Measurements from ENCODE around the gene TCF21.
"Not testable (repeated sequence)": the region's sequence is repeated elsewhere in the genome, so short reads cannot be mapped to it uniquely, and the experiment has no call there.

Gene TCF21

DNA sequence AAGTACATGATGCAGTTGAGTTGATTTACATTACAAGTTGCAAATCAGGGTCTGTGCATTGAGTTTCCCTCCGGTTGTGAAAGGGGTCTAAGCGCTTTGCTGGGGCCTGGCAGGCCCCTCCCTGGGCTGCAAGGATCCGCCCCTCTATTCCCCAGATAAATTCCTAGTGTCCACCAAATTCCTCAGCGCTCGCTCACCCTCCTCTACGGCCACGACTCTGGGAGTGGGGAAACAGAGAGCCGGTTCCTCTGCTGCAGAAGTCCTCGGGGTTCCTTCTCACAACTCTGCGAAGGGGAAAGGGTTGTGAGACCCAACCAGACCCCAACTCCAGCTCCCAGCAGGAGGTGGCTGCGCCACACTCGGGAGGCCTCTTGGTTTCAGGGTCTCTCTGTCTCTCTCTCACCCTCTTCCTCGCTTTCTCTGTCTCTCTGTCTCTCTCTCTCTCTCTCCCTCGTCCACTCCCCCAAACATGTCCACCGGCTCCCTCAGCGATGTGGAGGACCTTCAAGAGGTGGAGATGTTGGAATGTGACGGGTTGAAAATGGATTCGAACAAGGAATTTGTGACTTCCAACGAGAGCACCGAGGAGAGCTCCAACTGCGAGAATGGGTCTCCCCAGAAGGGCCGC lies at the start of gene TCF21:
Gene TCF21 (plus strand): TSS at position 185 of the 628 bp plus-strand sequence. CDS start 285 bp downstream, at position 470.
- DNase-seq = no peak

DNA sequence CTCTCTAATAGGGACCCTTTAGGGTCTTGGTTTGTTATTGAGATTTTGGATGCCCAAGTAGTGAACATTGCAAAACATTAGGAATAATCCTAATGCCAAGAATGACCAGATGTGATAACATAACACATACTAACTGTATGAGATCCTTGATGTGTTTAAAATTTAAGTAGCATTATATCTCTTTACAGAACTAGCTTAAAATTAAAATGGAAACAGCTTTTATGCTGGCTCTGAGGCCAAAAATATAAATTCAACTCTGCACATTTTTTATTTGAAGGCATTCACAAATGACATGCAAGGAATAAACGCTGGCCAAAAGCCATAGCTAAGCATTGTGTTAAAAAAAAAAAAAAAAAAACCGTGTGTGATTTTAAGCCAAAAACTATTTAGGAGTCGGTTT lies 47.7 kb upstream of the TCF21 start:
- DNase-seq = no peak

DNA sequence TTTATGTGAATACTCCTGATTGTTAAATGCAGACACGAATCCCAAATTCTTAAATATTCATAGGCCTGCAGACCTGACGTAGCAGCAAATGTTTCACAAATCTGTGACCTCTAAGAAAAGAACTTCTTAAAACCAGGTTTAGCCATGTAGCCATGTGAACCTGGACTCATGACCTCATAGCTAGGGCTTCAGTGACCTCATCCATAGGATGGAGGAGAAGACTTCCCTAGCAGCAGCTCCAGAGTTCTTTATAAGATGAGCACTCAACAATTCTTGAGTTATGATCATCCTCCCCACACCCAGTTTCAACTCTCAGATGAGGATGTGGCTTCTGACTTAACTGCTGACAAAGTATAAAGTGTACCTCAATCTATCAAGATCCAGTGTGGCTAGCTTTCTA lies 45.8 kb upstream of the TCF21 start:
- no peak for DNase-seq

DNA sequence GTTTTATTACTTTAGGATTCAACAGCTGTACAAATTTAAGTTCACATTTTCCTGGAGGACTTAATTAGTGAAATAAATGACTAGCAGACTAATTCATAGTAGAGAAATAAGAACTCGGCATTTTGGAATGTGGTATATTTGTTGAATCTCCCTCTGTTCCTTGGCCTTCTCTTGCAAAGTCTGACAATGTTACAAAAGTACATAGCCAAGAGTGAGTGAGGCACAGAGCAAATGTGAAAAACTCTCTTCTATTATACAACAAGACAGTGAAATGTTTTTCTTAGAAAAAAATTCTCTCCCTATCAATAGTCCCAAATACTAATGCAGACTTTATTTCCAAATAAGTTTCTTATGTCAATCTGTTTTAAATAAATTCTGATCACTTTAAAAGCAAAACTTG lies 44.2 kb upstream of the TCF21 start:
- DNase-seq = no peak

DNA sequence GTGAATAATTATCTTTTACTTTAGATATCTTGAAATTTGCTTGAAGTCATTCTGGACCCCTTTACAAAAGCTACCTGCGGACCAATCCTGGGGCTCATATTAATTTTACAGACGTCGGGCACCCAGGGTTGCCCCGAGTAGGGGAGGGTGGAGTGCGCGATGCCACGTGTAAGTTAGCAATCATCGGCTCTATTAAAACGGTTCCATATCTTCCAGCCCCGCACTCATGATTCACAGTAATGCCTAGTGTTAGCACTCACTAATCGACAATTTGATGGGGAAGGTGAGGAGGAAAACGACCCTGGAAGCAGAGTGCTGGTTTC lies 34.9 kb upstream of the TCF21 start:
- no peak for DNase-seq

DNA sequence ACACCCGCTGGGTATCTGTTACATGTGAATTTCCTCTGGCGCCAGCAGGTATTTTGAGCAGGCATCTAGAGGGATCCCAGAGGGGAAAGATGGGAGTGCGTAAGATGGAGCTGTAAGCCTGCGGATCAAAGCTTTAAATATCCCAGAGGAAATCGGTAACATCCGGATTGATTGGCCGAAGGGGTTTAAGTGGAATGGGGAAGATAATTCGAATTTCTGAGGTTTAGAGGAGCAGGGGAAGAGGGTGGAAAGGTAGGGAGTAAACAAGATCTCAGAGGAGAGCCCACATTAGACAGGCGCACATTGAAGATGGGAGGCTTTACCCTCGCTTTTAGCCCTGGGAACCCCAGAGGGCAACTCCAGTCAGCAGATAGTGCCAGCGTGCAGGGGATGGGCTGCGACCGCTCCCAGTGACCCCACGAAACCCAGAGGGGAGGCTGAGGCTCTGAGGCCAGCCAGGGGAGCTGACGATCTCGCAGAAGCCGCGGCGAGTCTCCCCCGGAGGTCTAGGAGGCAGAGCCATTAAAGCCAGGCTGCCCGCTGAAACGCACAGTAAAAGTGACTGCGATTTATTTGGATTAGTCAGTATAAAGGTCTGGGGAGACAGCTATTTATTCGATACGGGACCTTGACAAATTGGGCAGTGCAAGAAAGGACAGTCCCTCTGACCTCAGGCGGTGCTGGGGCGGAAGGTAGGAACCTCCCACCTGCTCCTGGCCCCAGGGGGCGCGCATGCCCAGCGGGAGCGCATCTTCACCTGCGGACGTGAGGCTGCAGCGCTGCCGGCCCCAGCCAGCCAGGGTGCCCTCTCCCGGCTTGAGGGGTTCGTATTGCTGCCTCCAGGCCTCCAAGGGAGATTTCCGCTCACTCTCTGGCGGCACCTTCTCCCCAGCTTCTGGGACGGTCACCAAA lies 34.3 kb upstream of the TCF21 start:
- no peak for DNase-seq

DNA sequence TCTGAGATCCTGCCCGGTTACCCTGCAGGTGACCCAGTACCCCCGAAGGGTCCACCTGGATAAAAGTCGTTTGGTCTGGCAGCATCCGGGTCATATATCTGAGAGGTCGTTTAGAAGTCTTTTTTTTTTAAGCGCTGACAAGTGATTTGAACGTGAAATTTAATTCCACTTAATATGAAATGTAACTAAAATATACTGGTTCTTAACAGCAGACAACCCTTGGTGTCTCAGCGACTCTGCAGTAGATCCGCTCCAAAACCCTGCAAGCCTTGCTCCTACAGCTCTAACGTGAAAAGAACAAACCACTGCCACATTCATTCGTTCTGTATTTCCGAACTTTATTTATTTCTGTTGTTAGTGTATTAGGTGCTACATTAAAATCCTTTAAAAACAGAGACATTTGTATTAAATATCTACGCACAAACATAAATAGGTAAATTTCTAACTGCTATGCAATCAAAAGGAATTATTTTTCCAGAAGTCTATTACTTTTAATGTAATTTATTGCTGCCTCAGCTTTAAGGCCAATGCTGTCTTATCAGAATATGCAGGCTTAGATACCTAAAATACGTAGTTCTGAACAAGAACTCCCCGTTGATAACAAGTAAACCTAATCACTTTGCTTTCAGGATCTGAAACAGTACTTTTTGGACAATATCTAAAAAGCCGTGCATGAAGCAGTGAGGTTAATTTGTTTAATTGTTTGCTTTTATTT lies 33.5 kb upstream of the TCF21 start:
- DNase-seq = no peak

DNA sequence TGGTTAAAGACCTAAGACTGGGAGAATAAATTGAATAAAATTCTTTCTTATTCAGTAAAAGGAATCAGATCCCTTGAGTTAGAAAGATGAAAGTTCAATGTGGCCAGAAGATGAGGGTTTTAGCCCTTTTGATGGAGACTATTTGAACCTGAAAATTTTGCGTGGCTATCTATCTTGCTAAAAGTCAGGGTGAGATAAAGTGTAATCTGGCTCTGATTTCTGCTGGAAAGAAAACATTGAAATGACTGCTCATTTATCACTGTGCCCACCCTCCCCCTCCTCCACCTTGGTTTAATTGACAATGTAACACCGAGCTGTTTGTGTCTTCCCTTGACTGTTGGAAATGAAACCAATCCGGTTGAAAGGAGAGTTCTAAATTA lies 32.9 kb upstream of the TCF21 start:
- no peak for DNase-seq

DNA sequence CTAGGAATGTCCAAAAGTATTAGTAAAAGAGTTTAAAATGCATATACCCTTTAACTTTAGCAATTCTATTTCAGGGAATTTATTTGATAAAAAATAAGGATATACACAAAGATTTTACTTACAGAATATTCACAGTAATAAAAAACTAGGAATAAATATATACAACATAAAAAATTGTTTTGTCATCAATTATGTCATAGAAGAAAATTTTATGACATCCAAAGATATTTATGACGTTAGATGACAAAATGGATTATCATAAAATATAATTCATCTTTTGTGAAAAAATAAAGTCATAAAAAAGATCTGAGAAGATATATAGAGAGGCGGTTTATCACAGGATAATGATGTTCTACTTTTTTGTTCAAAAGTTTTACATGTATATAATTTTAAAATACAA lies 32.0 kb upstream of the TCF21 start:
- DNase-seq = no peak

DNA sequence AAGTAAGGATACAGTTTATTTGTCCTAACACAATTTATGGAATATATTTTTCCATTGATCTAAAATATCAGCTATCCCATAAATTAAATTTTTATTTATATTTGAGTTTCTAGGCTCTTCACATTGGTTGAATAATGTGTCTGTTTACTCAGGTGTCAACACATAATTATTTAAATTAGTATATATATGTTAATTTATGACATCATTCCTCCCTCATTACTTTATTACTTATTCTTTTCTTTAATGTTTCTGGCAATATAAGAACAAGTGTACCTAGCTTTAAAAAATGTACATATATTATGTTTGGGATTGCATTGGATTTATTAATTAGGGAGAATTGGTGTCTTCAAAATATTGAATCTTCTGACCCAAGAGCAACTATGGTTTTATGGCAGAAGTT lies 31.2 kb upstream of the TCF21 start:
- DNase-seq = no peak

DNA sequence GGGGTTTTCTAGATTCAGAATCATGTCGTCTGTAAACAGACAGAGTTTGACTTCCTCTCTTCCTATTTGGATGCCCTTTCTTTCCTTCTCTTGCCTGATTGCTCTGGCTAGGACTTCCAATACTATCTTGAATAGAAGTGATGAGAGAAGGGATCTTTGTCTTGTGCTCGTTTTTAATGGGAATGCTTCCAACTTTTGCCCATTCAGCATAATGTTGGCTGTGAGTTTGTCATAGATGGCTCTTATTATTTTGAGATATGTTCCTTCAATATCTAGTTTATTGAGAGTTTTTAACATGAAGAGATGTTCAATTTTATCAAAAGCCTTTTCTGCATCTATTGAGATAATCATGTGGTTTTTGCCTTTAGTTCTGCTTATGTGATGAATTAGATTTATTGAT lies 27.6 kb upstream of the TCF21 start:
- DNase-seq = not testable (repeated sequence)

DNA sequence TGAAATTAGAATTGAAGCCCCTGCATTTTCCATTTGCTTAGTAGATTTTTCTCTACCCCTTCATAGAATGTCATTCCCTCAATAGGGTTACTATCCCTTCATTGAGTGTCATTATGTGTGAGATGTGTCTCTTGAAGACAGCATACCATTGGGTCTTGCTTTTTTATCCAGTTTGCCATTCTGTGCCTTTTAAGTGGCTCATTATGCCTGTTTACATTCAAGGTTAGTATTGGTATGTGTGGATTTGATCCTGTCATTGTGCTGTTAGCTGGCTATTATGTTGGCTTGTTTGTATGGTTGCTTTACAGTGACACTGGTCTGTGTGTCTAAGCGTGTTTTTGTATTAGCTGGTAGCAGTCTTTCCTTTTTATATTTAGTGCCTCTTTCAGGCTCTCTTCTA lies 25.7 kb upstream of the TCF21 start:
- DNase-seq = no peak

DNA sequence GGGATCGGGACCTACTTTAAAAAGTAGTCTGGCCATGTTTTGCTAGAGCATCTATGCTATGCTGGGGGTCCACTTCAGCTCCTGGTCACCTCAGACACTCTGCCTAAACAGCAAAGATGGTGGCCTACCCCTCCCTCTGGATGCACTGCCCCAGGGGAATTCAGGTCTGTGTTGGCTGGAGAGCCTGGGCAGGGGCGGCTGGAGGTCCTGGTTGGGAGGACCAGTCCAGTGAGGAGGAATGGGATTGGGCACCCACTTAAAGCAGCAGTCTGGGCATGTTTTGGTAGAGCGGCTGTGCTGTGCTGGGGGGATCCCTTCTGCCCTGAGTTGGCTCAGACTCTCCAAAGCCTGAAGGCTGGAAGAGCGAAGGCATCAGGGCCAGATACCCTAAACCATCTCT lies 23.2 kb upstream of the TCF21 start:
- DNase-seq = no peak

DNA sequence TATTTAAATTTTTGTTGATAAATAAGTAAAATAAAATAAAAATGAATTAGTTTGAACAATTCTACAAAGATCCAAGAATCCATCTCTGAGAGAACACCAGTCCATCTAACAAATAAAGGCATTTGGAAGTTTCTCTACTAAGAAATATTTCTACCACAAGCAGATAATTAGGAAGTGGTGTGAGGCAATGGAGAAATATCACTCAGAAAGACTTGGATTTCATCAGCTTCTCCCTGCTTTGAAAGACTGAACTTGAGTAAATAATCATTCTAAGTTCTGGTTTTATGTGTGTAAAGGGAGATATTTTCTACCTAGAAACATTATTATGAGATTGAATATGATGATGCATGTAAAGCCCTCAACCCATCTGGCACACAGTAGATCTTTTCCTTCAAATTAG lies 17.8 kb upstream of the TCF21 start:
- no peak for DNase-seq

DNA sequence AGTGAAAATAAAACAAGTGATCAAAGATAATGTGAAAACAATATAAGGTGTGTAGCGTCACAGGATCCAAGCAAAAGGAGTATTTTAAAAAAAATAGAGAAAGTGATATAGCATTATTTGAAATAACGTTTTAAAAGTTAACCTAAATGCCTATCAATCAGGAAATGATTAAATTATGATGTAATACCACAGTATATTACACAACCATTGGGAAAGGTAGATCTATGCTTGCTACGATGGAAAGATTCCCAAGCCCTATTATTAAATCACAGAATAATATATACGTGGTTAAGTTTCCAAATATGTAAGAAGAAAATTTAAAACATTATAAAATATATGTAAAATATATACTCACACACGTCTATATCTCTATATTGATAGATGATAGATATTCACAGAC lies 15.4 kb upstream of the TCF21 start:
- DNase-seq = no peak

DNA sequence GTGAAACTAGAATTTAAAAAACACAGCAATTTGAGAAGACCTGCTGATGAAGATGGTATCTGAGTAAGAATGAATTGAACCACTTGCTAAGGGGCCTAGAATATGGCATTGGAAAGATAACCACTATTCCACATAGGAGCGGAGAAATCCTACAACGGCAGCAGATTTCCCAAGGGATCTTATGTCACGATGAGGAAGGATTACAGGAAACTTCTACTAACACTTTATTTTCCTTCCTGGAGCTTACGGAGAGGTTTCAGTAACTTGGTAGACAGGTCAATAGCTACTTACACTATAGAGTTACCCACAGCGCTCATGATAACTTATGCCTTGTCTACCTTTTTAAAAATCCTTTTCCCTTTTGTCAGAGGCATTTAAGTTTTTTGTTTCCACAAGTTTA lies 11.8 kb upstream of the TCF21 start:
- DNase-seq = no peak

DNA sequence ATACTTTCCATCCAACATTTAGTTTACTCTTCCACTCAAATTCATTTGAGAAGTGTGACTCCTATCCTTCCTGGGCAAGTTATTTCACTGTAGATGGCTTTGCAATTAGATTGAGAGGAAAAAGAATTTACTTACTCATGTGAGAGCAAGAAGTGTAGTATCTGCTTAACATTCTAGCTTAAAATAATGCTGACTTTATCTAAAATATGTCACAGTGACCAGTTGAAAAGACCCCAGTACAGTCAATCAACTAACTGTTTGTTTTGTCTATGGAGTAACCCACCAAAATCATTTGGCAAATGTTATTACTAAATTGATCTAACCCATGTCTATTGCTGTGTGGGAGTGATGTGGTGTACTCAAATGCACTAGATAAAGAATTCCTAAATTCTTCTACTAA lies 8.9 kb upstream of the TCF21 start:
- no peak for DNase-seq

DNA sequence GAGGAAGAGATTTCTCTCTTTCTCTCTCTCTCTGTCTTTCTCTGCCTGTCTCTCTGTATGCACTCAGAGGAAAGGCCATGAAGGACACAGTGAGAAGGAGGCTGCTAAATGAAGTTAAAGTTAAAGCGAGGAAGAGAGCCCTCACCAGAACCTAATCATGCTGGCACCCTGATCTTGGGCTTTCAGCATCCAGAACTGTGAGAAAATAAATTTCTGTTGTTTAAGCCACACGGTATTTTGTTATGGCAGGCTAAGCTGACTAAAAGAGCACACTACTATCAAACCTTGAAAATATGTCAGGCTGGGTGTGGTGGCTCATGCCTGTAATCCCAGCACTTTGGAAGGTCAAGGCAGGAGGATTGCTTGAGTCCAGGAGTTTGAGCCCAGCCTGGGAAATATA lies 8.0 kb upstream of the TCF21 start:
- DNase-seq = no peak

DNA sequence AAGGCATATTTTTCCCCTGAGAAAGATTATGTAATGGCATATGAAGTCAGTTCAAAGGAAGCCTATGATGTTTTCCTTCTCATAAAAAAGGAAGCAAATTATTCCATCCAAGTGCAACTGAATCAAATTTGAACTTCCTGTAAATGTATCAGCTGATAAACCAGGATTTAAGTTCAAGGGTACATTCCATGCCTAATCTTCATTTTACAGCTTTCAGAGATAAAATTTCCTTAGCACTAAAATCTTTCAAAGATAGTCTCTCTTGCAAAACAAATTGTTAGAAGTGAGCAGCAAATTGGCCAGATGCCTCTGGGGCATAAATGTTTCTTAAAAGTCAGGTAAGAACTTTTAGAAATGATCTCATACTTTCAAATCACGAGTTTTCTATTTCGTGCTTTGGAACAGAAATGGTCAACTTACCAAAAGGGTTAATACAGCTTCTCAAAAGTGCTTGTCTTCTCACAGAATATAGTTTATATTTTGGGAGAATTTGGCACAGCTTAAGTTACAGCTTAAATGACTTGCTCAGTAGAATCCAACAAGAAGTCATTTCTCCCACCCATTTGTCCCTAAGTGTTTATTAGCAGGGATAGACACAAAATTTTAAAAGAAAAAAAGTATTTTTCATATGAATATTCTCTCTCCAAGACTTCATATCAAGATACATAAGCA lies 2.7 kb upstream of the TCF21 start:
- no peak for DNase-seq

DNA sequence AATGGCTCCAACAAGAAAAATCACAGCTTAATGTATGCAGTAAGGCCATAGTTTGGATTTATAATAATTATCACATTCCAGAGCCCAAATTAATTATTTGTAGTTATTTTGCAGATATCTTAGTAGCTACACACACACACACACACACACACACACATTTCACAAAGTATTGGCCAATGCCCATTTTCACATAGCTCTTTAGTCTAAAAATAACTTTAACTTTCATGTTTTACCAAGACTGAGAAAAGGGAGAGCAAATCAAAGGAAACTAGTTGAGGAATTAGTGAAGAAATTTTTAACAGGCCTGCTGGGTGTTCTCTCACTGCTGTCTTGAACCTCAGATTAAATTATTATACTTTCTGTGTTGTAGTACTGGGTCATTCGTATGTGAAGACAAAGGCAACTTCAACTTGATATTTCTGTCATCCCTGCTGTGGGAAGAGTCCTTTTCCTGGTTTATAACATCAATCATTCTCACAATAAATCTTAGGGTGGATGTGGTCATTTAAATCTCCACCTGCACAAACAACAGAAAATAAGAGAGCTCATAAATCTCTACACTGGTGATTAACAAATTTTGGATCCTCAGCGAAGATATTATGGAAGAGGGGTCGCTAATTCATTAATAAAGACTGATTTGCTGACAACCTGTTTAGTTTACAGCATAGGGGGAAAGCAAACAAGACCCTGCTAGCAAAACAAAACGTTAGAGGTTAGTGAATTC lies 1.6 kb upstream of the TCF21 start:
- DNase-seq = no peak

DNA sequence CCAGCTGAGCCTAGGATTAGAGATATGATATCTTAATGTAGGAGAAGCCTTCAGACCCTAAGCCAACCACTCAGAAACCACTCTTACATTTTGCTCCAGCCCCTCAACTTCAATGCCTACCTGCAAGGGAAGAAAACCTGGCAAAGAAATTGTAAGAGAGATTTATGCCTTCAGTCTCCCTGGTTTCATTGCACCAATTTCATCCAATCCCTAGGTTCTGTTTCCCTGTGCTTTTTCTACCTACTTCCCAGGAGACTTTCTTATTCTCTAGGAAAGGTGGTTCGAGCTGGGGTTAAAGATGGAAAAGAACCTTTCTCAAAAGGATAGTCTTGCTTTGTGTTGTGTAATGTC lies 1.1 kb upstream of the TCF21 start:
- no peak for DNase-seq

DNA sequence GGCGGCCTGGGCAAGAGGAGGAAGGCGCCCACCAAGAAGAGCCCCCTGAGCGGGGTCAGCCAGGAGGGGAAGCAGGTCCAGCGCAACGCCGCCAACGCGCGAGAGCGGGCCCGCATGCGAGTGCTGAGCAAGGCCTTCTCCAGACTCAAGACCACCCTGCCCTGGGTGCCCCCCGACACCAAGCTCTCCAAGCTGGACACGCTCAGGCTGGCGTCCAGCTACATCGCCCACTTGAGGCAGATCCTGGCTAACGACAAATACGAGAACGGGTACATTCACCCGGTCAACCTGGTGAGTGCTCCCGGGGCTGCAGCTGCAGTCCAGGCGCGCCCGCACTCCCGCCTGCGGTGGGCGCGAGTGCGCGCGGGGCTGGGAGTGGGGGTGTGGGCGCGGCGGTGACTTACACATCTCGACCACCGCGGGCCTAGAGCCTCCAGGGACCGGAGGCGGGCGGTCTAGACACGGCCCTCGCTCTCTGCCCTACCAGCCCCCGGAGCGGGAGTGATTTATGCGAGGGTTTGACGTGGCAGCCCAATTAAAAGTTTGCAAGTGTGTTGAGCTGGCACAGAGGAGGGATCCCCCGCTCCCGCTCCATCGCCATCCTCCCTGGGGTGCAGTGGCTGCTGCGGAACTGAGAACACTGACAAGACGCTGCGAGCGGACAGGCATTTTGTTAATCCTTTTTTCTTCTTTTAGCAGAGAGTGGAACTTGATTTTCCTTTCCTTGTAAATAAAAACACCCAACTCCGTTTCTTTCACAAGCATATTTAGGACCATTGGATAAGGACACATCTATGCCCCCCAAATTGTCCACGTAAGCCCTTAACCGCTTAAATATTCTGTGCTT lies 867 bp downstream of the TCF21 start:
- no peak for DNase-seq
